GM21528 (cell line): ENCODE results near the gene ULK2.
"Not testable (repeated sequence)": the region's sequence is repeated elsewhere in the genome, so short reads cannot be mapped to it uniquely, and the experiment has no call there.

Experiments
- ATAC-seq: cut with Tn5 transposase; IDR thresholded peaks from one replicate; pipeline ENCODE4 v1.9.1; 2021; ENCODE audit warnings: mild to moderate bottlenecking, moderate library complexity; ENCODE audit not compliant: unreplicated experiment, low FRiP score

Gene ULK2

DNA sequence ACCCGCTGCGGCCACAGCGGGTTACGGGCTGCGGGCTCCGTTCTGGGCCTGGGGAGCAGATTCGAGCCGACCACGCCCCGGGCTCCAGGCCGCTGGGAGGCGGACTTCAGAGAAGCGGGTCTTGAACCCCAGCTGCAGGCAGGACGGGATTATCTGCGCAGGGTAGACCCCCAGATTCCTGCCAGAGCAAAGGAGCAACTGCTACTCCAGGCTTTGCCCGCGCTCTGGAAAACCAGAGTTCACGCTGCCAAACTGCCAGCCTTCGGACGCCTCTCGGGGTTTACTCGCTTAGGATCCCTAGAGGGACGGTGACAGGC, 301 bp upstream of the ULK2 start:
- no peak for ATAC-seq

DNA sequence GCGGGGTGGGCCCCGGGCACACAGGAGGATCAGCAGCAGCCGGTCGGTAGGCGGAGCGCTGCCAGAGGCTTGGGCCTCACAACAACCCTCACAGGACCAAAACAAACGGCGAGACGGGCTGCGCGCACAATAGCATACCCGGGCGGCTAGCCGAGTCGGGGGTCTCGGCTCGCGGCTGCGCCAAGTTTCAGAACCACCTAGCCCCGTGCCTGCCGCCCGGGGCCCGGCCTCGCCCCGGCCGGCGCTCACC, 732 bp downstream of the ULK2 start:
- no peak for ATAC-seq

DNA sequence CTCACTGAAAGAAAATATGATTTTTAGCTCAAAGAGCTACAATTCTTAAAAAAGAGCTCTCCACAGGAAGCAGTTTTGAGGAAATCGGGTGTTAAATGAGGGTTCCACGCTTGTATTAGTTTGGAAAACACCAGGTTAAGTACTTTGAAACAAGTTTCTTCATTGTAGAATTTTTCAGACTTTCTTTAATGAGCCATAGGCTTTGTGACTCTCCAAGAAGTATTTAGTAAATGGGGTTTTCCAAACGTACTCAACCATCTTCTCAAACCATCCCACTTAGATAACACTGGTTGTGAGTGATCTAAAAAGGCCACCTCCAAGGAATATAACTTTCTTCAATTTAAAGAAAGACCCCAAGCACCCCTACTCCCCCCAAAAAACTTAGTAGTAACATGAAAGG, 2.7 kb downstream of the ULK2 start:
- no peak for ATAC-seq

DNA sequence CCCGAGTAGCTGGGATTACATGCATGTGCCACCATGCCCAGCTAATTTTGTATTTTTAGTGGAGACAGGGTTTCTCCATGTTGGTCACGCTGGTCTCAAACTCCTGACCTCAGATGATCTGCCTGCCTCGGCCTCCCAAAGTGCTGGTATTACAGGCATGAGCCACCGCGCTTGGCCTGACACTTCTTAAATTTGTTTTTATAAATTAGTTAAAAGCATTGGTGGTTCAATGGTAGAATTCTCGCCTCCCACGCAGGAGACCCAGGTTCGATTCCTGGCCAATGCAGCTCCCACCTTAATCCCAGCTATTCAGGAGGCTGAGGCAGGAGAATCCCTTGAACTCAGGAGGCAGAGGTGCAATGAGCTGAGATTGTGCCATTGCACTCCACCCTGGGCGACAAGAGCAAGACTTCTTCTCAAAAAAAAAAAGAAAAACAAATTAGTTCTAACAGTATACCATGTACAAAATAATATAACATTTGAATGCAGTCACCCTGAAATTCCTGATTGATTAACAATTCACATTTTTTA, 7.0 kb downstream of the ULK2 start:
- ATAC-seq, result not testable (repeated sequence)

DNA sequence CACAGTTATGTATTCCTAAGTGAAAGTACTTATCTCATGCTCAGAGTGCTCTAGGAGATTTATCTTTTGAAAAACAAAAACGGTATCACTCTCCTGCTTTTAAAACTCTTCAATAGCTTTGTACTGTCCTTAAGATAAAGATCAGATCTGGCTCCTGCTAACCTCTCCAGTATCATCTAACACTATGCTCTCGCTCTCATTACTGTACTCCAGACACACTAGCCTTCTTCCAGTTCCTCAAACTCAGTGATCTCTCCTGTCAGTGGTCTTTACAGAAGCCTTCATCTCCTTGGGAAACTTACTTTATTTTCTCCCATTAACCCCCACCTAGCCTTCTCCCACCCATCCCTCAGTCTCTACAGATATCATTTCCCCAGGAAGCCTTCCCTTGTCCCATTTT, 10.1 kb downstream of the ULK2 start:
- ATAC-seq, result no peak

DNA sequence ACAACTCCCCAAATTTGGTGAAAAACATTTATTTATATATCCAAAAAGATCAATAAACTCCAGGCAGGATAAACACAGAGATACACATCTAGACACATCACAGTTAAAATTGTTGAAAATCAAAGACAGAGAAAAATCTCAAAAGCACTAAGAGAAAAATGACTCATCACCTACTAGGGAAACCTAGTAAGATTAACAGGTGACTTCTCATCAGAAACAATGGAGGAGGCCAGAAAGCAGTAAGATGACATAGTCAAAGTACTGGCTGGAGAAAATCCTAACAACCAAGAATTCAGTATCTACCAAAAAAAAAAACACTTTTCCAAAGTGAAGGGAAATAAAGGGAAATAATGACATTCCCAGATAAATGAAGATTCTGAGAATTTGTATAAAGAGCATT, 33.8 kb downstream of the ULK2 start:
- ATAC-seq, result no peak

DNA sequence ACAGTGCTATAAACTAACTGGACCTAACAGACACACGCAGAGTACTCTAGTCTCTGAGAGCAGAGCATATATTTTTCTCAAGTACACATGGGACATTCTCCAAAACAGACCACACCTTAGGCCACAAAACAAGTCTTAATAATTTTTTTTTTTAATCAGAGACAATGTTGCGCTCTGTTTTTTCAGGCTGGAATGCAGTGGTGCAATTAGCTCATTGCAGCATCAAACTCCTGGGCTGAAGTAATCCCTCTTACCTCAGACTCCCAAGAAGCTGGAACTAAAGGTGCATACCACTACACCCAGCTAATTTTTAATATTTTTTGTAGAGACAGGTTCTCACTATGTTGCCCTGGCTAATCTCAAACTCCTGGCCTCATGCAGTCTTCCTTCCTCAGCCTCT, 37.7 kb downstream of the ULK2 start:
- ATAC-seq, result no peak

DNA sequence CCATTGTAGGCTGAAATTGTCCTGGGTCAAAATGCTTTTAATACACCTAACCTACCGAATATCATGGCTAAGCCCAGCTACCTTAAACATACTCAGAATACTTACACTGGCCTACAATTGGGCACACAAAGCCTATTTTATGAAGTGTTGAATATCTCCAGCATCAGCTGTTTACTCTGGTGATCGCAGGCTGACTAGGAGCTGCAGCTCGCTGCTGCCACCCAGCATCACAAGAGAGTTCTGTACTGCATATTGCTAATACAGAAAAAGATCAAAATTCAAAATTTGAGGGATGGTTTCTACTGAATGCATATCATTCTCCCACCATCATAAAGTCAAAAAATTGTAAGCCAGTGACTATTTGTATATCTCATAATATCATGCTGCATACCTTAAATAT, 55.3 kb downstream of the ULK2 start:
- no peak for ATAC-seq

DNA sequence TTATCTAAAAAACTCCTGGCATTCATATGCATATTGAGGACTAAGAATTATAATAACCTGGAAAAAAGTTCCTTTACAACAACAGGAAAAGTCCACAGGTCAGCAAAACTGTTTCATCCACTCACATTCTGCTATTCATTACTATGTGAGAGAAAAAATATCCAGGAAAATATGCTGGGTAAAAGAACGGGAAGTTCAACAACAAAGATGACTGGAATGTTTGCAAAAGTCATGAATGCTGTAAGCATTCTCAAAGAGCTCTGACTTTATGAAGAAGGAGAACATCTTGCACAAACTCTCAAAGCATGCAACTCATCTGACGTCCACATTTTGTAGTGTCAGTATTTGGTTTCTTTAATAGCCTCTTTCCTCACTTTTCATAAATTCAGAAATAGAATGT, 62.7 kb downstream of the ULK2 start:
- no peak for ATAC-seq

DNA sequence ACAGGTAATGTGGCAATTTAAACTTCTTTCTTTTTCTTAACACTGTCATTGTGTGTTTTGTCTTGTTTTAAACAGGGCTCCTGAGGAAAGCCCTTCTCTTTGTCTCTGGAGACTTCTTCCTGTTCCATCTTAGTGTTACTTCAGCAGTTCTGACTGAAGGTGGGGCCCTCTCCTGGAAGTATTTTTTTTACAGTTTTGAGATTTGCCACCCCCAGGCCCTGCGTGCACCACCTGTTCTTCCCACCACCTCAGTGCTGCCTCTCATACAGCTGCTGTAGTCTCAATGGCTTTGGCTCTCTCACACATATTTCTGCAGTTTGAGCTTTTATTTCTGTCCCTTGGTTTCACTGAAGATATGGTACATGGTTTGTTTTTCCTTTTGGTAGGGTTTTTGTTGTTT, 67.2 kb downstream of the ULK2 start:
- ATAC-seq, result no peak

DNA sequence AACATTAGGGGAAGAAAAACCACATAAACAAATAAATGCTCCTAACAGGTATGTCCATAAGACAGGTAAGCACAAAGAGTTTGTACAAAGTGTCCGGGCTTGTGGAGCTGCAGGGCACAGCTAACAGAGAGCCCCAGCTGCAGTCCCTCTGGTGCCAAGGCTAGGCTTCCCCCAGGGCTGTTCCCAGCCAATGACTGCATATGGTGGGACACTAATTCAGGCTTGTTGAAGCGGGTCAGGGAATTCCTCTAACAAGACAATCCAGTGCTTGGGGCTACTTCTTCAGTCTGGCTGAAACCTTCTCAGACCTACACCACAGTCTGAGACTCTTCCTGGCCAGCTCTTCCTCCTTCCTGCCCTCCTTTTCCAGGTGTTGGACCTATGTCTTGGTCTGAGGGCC, 67.9 kb downstream of the ULK2 start:
- ATAC-seq, result no peak

DNA sequence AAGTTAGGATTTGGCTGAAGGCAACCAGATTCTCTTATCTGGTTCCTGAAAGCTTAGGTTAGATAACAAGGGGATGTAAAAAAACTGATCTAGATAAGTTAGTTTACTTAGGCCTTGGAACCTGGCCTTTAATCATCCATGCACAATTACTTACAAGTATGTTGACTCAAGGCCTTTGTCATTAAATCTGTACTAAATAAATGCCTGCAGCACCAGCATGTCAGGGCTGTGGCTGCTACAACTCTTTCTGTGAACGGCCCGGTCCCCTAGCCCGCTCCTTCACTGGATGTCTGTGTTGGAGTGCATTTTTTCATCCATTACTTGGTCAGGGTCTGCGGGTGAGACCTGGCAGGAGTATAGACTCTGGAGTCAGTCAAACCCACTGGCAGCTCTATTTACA, 71.3 kb downstream of the ULK2 start:
- no peak for ATAC-seq

DNA sequence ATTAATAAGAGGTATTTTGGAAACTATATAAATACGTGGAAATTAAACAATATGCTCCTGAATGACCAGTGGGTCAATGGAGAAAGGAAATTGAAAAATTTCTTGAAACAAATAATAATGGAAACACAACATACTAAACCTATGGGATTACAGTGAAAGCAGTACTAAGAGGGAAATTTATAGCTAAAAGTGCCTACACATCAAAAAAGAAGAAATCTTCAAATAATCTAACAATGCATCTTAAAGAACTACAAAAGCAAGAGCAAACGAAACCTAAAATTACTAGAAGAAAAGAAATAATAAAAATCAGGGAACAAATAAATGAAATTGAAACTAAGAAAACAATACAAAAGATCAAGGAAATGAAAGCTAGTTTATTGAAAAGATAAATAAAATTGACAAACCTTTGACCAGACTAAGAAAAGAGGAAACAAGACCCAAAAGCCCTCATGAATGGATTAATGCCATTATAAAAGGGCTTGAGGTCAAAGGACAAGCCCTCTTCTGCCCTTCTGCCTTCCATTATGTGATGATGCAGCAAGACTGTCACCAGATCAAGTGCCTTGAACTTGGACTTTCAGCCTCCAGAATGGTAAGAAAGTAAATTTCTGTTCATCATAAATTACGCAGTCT, 75.7 kb downstream of the ULK2 start:
- no peak for ATAC-seq

DNA sequence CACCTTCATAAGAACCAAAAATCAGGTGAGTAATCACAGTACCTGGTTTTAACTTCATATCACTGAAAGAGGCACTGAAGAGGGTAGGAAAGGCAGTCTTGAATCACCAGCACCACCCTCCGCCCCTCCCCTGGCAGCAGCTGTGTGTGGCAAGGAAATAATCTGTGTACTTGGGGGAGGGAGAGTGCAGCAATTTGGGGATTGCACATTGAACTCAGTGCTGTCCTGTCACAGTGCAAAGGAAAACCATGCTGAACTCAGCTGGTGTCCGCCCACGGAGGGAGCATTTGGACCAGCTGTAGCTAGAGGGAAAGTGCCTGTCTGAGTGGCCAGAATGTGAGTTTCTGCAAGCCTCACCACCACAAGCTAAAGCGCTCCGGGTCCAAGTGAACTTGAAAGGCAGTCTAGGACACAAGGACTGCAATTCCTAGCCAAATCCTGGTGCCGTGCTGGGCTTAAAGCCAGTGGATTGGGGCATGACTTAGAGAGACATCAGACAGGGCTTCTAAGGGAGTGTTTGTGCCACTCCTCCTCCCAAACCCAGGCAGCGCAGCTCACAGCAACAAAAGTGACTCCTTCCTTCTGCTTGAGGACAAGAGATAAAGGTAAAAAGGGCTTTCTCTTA, 79.9 kb downstream of the ULK2 start:
- no peak for ATAC-seq

DNA sequence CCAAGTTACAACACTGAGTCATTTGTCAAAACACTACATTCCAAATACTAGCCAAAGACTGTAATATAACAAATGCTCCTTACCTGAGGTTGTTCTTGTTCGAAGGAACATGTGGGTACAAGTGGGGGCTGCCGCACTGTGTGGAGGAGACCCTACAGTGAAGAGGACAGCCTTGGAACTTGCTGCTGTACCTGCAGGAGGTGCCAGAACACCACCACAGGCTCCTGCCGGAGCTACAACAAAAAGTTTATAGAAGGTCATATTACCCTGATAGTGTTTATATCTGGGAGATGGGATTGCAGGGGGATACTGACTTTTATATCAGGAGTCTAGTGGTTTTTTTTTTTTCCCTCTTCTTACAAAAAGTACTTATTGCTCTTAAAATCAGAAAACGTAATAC, 81.9 kb downstream of the ULK2 start:
- no peak for ATAC-seq

DNA sequence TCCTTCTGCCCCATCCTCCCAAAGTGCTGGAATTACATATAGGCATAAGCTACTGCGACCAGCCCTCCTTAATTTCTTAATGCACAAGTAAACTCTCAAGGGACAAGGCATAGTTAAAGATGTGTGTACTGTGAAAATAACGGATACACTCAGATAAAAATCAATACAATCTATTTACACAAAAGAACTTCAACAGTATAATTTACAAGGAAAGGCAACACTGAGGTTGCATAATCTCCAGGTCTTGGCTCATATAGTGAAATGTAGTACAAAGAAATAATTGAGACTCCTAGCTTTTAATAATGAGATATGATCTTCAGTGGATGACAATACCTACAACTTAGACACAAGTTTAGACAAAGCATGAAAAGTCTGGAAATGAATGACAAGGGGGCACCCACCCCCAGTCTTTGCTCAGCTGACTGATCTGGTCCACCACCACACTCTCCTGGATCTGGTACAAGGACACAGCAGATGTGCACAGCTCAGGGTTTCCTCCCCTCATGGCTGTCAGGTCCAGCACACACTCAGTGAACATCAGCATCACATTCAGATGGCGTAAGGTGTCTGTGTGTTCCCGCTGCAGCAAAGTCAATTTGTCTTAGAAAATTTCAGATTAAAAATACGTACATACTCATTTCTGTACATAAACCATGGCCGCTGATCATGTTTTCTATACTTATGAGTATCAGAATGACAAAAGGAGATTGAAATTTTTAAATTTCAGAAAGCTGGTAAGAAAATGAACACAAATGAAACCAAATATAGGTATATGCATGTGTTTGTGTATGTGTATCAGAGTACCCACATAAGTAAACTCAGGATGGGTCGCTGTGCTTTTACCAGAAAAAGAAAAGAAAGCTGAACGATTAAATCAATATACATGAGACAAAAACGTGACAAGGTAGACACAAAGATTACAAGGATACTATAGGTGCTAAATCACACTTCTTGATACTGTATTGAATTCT, 86.0 kb downstream of the ULK2 start:
- ATAC-seq, result no peak

DNA sequence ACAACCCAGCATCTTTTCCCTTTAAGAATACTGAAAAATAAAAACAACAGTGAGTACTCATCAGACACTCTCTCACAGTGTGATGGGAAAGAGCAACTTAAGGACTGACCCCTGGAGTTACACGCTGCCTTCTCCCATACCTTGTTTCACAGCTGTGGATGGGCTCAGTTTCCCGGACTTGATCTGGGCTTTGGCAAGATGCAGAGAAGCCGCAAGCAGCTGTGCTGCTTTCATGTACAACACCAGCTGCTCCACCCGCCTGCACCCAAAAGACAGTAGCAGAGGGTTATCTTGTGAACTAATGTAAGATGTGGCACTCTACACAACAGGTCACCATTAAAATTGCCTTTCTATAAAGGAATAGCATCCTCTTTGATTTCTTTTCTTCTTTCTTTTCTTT, 86.9 kb downstream of the ULK2 start:
- no peak for ATAC-seq

DNA sequence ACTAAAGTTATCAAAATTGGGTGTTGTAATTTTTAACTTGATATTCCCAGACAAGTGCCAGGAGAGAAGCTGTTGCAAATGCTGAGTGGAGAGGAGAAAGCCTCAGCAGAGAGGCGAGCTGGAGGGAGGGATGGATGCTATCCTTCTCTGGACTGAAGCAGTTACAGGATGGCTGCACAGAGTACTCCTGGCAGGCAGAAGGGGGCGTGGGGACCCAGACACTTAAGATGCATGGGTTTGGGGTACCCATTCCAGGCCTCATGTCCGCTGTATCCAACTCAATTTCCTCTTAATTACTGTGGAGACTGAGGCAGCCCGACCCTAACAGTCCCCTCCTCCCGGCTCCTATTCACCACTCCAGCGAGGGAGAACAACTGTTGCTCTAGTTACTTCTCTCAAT, 94.2 kb downstream of the ULK2 start:
- ATAC-seq, result no peak

DNA sequence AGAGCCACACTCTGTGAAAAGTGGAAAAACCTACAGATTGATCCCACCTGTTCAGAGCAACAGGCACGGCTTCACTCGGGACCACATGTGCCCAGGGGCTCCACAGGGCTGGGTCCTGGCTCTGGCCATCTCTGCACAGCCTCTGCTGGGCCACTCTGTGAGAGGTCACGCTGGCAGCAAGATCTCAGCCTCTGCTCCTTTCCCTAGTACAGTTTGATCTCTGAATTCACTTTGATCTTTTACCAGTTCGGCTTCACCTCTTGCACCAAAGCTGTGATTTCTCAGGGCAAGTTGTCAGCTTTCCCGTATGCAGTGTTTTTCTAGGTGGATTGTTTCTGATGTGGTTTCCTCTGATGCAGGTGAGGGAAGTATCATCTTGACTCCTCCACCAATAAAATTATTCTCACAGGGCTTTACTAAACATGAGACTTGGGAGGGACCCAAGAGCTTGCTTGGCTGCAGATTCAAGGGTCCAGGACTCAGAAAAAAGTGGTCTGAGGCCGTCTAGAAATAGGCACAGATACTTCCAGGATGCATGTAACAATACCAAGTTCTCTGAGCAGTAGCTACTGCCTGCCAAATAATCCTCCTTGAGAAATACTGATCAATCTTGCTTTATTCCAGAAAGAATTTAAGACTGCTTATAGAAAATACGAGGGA, 95.6 kb downstream of the ULK2 start:
- ATAC-seq, result no peak

DNA sequence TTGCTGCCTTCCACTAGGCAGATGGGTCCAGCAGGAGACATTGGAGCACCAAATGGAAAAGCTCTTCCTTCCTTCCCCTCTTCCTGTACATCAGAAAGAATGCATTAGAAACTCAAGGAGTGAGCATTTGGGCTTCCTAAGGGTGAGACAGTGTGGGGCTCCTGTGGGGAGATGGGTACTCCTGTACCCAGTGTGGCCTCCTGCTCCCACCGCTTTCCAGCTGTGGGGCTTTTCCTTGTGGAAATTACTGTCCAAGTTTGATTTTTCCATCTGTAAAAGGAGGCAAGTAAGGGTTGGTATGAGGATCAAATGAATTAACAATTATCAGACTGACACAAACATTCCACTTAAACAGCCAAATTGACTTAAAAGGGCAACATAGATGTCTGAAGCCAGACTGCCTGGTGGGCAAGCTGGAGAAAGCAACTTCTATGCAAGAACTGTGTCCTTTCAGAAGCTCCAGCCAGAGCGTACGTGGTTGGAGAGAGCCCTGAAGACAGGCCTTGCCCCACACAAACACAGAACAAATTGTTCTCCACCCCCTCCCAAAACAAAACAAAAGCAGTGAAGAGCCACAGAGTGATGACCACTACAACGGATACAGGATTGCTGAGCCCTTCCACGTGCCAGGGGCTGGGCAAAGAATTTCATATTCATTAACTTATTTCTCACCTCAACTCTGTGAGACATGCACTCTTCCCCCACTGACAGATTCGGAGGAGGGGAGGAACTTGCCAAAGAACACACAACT, 96.6 kb downstream of the ULK2 start:
- ATAC-seq, result no peak
